ENCODE results near the gene COLEC11.

GRCh38 chr2:3679180-3679579 is 84.3 kb downstream of the COLEC11 start:
- TF ChIP-seq CTCF (IDR thresholded peaks at IDR 0.05), result no peak
- no peak for TF ChIP-seq POLR2A (IDR thresholded peaks at IDR 0.05)
